WTC11 (cell line): ENCODE data around the gene SMIM12.

ENCODE experiments used
- CBFB ChIP-seq: sonication (generic); formaldehyde crosslinking; IDR thresholded peaks from 2 replicates; pipeline ENCODE4 v1.8.1; 2022; ENCODE audit warnings: mild to moderate bottlenecking, low read depth, missing genetic modification reagents
- ELF4 ChIP-seq: sonication (generic); formaldehyde crosslinking; IDR thresholded peaks from 2 replicates; pipeline ENCODE4 v1.8.1; 2022; ENCODE audit warnings: low read depth, mild to moderate bottlenecking, moderate library complexity, missing genetic modification reagents
- FOXJ3 ChIP-seq: sonication (generic); formaldehyde crosslinking; IDR thresholded peaks from 2 replicates; pipeline ENCODE4 v1.9.0; 2021; ENCODE audit warnings: missing genetic modification reagents, mild to moderate bottlenecking, borderline replicate concordance
- ZNF138 ChIP-seq: sonication (generic); formaldehyde crosslinking; conservative IDR thresholded peaks from 2 replicates; pipeline ENCODE4 v1.8.1; 2022; ENCODE audit warnings: mild to moderate bottlenecking, moderate library complexity, missing genetic modification reagents
- TF ChIP-seq, protein P1 (sequence below): fragments of 200-600 bp; IDR thresholded peaks from 2 replicates; pipeline ENCODE4 v1.8.0; 2022; ENCODE audit warnings: antibody characterized with exemption
- TF ChIP-seq, protein P2 (sequence below): fragments of 250-450 bp; sonication (Bioruptor Pico); IDR thresholded peaks from 2 replicates; pipeline ENCODE4 v1.9.0; 2021; ENCODE audit warnings: moderate library complexity, mild to moderate bottlenecking, inconsistent platforms, borderline replicate concordance
- TF ChIP-seq, protein P3 (sequence below): sonication (generic); formaldehyde crosslinking; IDR thresholded peaks from 2 replicates; pipeline ENCODE4 v1.8.1; 2023; ENCODE audit warnings: mild to moderate bottlenecking, missing genetic modification reagents
- TF ChIP-seq, protein P4 (sequence below): sonication (generic); formaldehyde crosslinking; IDR thresholded peaks from 2 replicates; pipeline ENCODE4 v1.8.1; 2022; ENCODE audit warnings: low read depth, missing genetic modification reagents, borderline replicate concordance
- TF ChIP-seq, protein P5 (sequence below): sonication (generic); formaldehyde crosslinking; IDR thresholded peaks from 2 replicates; pipeline ENCODE4 v1.8.0; 2022; ENCODE audit warnings: mild to moderate bottlenecking, missing genetic modification reagents
- TF ChIP-seq, protein P6 (sequence below): sonication (generic); formaldehyde crosslinking; IDR thresholded peaks from 2 replicates; pipeline ENCODE4 v1.8.0; 2022; ENCODE audit warnings: mild to moderate bottlenecking, missing genetic modification reagents
- TF ChIP-seq, protein P7 (sequence below): sonication (generic); formaldehyde crosslinking; IDR thresholded peaks from 2 replicates; pipeline ENCODE4 v1.8.0; 2022; ENCODE audit warnings: mild to moderate bottlenecking, missing genetic modification reagents
- TF ChIP-seq, protein P8 (sequence below): sonication (generic); formaldehyde crosslinking; IDR thresholded peaks from 2 replicates; pipeline ENCODE4 v1.8.1; 2023; ENCODE audit warnings: mild to moderate bottlenecking, missing genetic modification reagents, borderline replicate concordance
- TF ChIP-seq, protein P9 (sequence below): fragments of 250-450 bp; sonication (Bioruptor Pico); IDR thresholded peaks from 2 replicates; pipeline ENCODE4 v2.1.2; 2022; ENCODE audit warnings: mild to moderate bottlenecking, moderate library complexity
- TF ChIP-seq, protein P10 (sequence below): sonication (generic); formaldehyde crosslinking; IDR thresholded peaks from 2 replicates; pipeline ENCODE4 v1.8.0; 2023; ENCODE audit warnings: missing genetic modification reagents, mild to moderate bottlenecking, borderline replicate concordance

DNA sequence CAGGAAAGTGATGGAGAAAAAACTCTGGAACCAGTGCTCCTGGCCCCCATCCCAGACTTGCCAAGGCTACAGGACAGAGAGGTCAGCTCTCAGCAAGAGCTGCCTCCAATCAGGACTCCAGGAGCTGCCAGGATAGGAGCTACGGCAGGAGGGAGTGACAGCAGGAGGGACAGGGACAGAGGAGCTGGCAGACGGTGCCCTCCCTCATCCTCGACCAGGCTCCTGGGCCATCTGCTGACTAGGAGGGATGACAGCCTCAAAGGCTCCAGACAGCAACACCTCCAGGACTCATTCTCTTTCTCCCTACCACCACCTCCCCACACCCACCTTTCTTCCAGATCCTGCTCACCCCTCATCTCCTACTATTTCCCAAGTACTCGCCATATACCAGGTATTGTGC is 47.2 kb upstream of the SMIM12 start:
- TF ChIP-seq, protein P1, sequence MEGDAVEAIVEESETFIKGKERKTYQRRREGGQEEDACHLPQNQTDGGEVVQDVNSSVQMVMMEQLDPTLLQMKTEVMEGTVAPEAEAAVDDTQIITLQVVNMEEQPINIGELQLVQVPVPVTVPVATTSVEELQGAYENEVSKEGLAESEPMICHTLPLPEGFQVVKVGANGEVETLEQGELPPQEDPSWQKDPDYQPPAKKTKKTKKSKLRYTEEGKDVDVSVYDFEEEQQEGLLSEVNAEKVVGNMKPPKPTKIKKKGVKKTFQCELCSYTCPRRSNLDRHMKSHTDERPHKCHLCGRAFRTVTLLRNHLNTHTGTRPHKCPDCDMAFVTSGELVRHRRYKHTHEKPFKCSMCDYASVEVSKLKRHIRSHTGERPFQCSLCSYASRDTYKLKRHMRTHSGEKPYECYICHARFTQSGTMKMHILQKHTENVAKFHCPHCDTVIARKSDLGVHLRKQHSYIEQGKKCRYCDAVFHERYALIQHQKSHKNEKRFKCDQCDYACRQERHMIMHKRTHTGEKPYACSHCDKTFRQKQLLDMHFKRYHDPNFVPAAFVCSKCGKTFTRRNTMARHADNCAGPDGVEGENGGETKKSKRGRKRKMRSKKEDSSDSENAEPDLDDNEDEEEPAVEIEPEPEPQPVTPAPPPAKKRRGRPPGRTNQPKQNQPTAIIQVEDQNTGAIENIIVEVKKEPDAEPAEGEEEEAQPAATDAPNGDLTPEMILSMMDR: no peak
- TF ChIP-seq, protein P2, sequence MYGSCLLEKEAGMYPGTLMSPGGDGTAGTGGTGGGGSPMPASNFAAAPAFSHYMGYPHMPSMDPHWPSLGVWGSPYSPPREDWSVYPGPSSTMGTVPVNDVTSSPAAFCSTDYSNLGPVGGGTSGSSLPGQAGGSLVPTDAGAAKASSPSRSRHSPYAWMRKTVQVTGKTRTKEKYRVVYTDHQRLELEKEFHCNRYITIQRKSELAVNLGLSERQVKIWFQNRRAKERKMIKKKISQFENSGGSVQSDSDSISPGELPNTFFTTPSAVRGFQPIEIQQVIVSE (CRISPR knock-in tag): no peak
- TF ChIP-seq, protein P3, sequence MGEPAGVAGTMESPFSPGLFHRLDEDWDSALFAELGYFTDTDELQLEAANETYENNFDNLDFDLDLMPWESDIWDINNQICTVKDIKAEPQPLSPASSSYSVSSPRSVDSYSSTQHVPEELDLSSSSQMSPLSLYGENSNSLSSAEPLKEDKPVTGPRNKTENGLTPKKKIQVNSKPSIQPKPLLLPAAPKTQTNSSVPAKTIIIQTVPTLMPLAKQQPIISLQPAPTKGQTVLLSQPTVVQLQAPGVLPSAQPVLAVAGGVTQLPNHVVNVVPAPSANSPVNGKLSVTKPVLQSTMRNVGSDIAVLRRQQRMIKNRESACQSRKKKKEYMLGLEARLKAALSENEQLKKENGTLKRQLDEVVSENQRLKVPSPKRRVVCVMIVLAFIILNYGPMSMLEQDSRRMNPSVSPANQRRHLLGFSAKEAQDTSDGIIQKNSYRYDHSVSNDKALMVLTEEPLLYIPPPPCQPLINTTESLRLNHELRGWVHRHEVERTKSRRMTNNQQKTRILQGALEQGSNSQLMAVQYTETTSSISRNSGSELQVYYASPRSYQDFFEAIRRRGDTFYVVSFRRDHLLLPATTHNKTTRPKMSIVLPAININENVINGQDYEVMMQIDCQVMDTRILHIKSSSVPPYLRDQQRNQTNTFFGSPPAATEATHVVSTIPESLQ (CRISPR knock-in tag): no peak
- TF ChIP-seq FOXJ3 (CRISPR knock-in tag): no peak
- TF ChIP-seq, protein P4, sequence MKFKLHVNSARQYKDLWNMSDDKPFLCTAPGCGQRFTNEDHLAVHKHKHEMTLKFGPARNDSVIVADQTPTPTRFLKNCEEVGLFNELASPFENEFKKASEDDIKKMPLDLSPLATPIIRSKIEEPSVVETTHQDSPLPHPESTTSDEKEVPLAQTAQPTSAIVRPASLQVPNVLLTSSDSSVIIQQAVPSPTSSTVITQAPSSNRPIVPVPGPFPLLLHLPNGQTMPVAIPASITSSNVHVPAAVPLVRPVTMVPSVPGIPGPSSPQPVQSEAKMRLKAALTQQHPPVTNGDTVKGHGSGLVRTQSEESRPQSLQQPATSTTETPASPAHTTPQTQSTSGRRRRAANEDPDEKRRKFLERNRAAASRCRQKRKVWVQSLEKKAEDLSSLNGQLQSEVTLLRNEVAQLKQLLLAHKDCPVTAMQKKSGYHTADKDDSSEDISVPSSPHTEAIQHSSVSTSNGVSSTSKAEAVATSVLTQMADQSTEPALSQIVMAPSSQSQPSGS (CRISPR knock-in tag): no peak
- no peak for TF ChIP-seq ELF4
- TF ChIP-seq, protein P5, sequence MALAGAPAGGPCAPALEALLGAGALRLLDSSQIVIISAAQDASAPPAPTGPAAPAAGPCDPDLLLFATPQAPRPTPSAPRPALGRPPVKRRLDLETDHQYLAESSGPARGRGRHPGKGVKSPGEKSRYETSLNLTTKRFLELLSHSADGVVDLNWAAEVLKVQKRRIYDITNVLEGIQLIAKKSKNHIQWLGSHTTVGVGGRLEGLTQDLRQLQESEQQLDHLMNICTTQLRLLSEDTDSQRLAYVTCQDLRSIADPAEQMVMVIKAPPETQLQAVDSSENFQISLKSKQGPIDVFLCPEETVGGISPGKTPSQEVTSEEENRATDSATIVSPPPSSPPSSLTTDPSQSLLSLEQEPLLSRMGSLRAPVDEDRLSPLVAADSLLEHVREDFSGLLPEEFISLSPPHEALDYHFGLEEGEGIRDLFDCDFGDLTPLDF (CRISPR knock-in tag): no peak
- TF ChIP-seq CBFB (CRISPR knock-in tag): no peak
- TF ChIP-seq, protein P6, sequence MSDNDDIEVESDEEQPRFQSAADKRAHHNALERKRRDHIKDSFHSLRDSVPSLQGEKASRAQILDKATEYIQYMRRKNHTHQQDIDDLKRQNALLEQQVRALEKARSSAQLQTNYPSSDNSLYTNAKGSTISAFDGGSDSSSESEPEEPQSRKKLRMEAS (CRISPR knock-in tag): no peak
- no peak for TF ChIP-seq ZNF138 (CRISPR knock-in tag)
- TF ChIP-seq, protein P7, sequence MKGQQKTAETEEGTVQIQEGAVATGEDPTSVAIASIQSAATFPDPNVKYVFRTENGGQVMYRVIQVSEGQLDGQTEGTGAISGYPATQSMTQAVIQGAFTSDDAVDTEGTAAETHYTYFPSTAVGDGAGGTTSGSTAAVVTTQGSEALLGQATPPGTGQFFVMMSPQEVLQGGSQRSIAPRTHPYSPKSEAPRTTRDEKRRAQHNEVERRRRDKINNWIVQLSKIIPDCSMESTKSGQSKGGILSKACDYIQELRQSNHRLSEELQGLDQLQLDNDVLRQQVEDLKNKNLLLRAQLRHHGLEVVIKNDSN (CRISPR knock-in tag): no peak
- TF ChIP-seq, protein P8, sequence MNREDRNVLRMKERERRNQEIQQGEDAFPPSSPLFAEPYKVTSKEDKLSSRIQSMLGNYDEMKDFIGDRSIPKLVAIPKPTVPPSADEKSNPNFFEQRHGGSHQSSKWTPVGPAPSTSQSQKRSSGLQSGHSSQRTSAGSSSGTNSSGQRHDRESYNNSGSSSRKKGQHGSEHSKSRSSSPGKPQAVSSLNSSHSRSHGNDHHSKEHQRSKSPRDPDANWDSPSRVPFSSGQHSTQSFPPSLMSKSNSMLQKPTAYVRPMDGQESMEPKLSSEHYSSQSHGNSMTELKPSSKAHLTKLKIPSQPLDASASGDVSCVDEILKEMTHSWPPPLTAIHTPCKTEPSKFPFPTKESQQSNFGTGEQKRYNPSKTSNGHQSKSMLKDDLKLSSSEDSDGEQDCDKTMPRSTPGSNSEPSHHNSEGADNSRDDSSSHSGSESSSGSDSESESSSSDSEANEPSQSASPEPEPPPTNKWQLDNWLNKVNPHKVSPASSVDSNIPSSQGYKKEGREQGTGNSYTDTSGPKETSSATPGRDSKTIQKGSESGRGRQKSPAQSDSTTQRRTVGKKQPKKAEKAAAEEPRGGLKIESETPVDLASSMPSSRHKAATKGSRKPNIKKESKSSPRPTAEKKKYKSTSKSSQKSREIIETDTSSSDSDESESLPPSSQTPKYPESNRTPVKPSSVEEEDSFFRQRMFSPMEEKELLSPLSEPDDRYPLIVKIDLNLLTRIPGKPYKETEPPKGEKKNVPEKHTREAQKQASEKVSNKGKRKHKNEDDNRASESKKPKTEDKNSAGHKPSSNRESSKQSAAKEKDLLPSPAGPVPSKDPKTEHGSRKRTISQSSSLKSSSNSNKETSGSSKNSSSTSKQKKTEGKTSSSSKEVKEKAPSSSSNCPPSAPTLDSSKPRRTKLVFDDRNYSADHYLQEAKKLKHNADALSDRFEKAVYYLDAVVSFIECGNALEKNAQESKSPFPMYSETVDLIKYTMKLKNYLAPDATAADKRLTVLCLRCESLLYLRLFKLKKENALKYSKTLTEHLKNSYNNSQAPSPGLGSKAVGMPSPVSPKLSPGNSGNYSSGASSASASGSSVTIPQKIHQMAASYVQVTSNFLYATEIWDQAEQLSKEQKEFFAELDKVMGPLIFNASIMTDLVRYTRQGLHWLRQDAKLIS: no peak
- TF ChIP-seq, protein P9, sequence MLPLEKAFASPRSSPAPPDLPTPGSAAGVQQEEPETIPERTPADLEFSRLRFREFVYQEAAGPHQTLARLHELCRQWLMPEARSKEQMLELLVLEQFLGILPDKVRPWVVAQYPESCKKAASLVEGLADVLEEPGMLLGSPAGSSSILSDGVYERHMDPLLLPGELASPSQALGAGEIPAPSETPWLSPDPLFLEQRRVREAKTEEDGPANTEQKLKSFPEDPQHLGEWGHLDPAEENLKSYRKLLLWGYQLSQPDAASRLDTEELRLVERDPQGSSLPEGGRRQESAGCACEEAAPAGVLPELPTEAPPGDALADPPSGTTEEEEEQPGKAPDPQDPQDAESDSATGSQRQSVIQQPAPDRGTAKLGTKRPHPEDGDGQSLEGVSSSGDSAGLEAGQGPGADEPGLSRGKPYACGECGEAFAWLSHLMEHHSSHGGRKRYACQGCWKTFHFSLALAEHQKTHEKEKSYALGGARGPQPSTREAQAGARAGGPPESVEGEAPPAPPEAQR (CRISPR knock-in tag): no peak
- TF ChIP-seq, protein P10, sequence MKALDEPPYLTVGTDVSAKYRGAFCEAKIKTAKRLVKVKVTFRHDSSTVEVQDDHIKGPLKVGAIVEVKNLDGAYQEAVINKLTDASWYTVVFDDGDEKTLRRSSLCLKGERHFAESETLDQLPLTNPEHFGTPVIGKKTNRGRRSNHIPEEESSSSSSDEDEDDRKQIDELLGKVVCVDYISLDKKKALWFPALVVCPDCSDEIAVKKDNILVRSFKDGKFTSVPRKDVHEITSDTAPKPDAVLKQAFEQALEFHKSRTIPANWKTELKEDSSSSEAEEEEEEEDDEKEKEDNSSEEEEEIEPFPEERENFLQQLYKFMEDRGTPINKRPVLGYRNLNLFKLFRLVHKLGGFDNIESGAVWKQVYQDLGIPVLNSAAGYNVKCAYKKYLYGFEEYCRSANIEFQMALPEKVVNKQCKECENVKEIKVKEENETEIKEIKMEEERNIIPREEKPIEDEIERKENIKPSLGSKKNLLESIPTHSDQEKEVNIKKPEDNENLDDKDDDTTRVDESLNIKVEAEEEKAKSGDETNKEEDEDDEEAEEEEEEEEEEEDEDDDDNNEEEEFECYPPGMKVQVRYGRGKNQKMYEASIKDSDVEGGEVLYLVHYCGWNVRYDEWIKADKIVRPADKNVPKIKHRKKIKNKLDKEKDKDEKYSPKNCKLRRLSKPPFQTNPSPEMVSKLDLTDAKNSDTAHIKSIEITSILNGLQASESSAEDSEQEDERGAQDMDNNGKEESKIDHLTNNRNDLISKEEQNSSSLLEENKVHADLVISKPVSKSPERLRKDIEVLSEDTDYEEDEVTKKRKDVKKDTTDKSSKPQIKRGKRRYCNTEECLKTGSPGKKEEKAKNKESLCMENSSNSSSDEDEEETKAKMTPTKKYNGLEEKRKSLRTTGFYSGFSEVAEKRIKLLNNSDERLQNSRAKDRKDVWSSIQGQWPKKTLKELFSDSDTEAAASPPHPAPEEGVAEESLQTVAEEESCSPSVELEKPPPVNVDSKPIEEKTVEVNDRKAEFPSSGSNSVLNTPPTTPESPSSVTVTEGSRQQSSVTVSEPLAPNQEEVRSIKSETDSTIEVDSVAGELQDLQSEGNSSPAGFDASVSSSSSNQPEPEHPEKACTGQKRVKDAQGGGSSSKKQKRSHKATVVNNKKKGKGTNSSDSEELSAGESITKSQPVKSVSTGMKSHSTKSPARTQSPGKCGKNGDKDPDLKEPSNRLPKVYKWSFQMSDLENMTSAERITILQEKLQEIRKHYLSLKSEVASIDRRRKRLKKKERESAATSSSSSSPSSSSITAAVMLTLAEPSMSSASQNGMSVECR: no peak
